Measurements from ENCODE around the gene EXOC2. TPM values are rescaled to one million over a fixed set of nuclear protein-coding genes. Genes with fewer than 3 reads are reported as not detected.

Gene EXOC2
- total RNA-seq, 1 experiment from 2014 or later: 17.6 TPM

DNA sequence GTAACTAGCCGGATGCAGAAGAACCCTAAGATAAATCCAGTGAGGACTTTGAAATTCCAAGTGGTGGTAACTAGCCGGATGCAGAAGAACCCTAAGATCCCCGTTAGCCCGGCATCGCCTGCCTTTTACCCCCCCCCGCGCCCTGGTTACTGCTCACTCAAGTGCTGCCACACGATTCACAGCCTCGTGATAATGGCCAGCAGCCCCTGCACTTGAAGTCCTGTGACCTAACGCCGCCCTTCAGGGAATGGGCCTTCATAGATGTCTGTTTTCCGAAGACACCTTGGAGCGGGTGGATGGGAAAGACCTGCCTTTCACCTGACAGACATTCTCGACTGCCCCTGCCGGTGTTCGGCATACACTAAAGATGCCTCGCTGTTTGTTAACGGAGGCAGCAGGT is 163.9 kb downstream of the EXOC2 start:
- no peak for DNase-seq
- no peak overlapping the region for H3K4me2 ChIP-seq (ENCODE audit: low read depth, low read length, poor library complexity, severe bottlenecking)
- H3K4me3 ChIP-seq (ENCODE audit: low read length): no peak overlapping the region
- H3K9me2 ChIP-seq (replicated peaks; ENCODE audit: insufficient read depth, low read length): no peaks in the 10 kb centered on the region
- H3K79me2 ChIP-seq (ENCODE audit: low read length): no peaks in the 10 kb centered on the region
- H3K9ac ChIP-seq (ENCODE audit: low read length): no peak overlapping the region
- H2AFZ ChIP-seq (ENCODE audit: low read length): no peak overlapping the region
- H3K27me3 ChIP-seq (ENCODE audit: low read length): no peaks in the 10 kb centered on the region
- no peak overlapping the region for H3K27ac ChIP-seq (ENCODE audit: low read length)
- no peaks in the 10 kb centered on the region for H3K4me1 ChIP-seq (ENCODE audit: low read length)
- H3K36me3 ChIP-seq (ENCODE audit: insufficient read depth, low read length): no peaks in the 10 kb centered on the region
- no peaks in the 10 kb centered on the region for H4K20me1 ChIP-seq (ENCODE audit: insufficient read depth, low read depth, low read length)
- no peaks in the 10 kb centered on the region for H3K9me3 ChIP-seq (ENCODE audit: low read length)

DNA sequence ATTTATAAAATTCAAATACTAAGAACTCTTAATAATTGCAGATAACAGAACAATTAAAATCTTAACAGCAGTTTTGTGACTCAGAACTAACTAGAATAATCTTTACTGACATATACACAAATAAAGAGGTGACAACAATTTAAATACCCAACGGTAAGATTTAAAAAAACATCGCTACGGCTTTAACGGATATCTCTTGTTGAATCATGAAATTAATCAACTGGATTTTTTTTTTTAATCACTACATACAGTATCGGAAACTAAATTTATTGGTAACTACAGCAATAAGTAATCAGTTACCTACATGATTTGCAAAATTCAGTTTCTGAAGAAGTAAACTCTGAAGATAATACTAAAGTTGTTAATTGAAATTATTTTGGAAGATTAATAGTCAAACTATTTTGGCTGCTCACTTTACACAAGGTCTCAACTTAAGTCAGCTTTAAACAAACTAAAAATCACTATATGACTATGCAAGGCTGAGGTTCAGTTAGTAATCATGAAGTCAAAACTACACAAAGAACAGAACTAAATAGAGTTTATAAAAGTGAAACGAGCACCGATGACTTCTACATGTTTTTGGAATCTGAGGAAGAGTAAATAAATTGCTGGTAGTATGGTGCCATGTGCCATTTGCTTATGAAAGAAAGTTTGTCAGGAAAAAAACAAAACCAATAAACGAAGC is 164.8 kb downstream of the EXOC2 start:
- H3K4me1 ChIP-seq (ENCODE audit: low read length): no peaks in the 10 kb centered on the region
- no peak overlapping the region for H3K4me2 ChIP-seq (ENCODE audit: low read depth, low read length, poor library complexity, severe bottlenecking)
- no peak overlapping the region for H3K4me3 ChIP-seq (ENCODE audit: low read length)
- no peaks in the 10 kb centered on the region for H3K9me3 ChIP-seq (ENCODE audit: low read length)
- no peaks in the 10 kb centered on the region for H3K36me3 ChIP-seq (ENCODE audit: insufficient read depth, low read length)
- H3K9ac ChIP-seq (ENCODE audit: low read length): no peak overlapping the region
- DNase-seq: no peak
- H3K79me2 ChIP-seq (ENCODE audit: low read length): no peaks in the 10 kb centered on the region
- H4K20me1 ChIP-seq (ENCODE audit: insufficient read depth, low read depth, low read length): no peaks in the 10 kb centered on the region
- H3K27ac ChIP-seq (ENCODE audit: low read length): no peak overlapping the region
- H3K9me2 ChIP-seq (replicated peaks; ENCODE audit: insufficient read depth, low read length): no peaks in the 10 kb centered on the region
- no peaks in the 10 kb centered on the region for H3K27me3 ChIP-seq (ENCODE audit: low read length)
- no peak overlapping the region for H2AFZ ChIP-seq (ENCODE audit: low read length)

DNA sequence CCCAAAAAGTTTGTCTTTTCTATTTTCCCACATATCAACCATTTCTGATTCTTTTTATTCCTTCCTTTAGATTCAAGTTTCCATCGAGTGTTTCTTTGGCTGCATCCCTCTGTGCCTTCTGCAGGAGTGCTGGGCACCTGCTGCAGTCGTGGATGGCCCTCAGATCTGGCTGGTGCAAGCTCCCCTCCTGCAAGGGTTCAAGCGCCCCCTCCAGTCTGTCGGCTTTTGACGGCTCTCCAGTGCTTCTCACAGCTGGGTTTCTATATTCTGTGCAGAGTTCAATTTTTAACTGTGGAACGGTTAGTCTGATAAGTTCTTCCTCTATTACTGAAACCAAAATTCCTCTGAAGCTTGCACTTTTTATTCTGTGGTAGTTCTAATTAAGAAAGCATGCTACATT is 168.1 kb downstream of the EXOC2 start:
- H3K9me2 ChIP-seq (replicated peaks; ENCODE audit: insufficient read depth, low read length): no peaks in the 10 kb centered on the region
- no peak overlapping the region for H3K4me2 ChIP-seq (ENCODE audit: low read depth, low read length, poor library complexity, severe bottlenecking)
- no peak overlapping the region for H3K27ac ChIP-seq (ENCODE audit: low read length)
- no peaks in the 10 kb centered on the region for H4K20me1 ChIP-seq (ENCODE audit: insufficient read depth, low read depth, low read length)
- H3K4me1 ChIP-seq (ENCODE audit: low read length): no peaks in the 10 kb centered on the region
- no peak overlapping the region for H3K9ac ChIP-seq (ENCODE audit: low read length)
- H3K27me3 ChIP-seq (ENCODE audit: low read length): no peaks in the 10 kb centered on the region
- H3K4me3 ChIP-seq (ENCODE audit: low read length): no peak overlapping the region
- H3K9me3 ChIP-seq (ENCODE audit: low read length): peaks cover 4% of the 10 kb centered on the region; the same call in 1 of the 2 replicates
- H2AFZ ChIP-seq (ENCODE audit: low read length): no peak overlapping the region
- no peaks in the 10 kb centered on the region for H3K79me2 ChIP-seq (ENCODE audit: low read length)
- no peaks in the 10 kb centered on the region; the same call in 1 of the 2 replicates for H3K36me3 ChIP-seq (ENCODE audit: insufficient read depth, low read length)
- DNase-seq: no peak

DNA sequence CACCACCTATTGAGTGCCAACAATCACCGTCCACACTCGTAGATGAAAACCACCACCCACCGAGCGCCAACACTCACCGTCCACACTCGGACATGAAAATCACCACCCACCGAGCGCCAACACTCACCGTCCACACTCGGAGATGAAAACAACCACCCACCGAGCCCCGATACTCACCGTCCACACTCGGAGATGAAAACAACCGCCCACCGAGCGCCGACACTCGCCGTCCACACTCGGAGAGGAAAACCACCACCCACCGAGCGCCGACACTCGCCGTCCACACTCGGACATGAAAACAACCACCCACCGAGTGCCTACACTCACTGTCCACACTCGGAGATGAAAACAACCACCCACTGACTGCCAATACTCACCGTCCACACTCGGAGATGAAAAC is 172.1 kb downstream of the EXOC2 start:
- Histone ChIP-seq H4K20me1 (ENCODE audit: insufficient read depth, low read depth, low read length) (no peaks in the 10 kb centered on the region), H3K9me2 (replicated peaks; ENCODE audit: insufficient read depth, low read length) (no peaks in the 10 kb centered on the region), H3K36me3 (ENCODE audit: insufficient read depth, low read length) (no peaks in the 10 kb centered on the region; the same call in 1 of the 2 replicates), H3K27ac (ENCODE audit: low read length) (no peak overlapping the region), H2AFZ (ENCODE audit: low read length) (no peak overlapping the region), H3K27me3 (ENCODE audit: low read length) (no peaks in the 10 kb centered on the region), H3K4me2 (ENCODE audit: low read depth, low read length, poor library complexity, severe bottlenecking) (no peak overlapping the region), H3K4me1 (ENCODE audit: low read length) (no peaks in the 10 kb centered on the region), H3K79me2 (ENCODE audit: low read length) (no peaks in the 10 kb centered on the region), H3K9ac (ENCODE audit: low read length) (no peak overlapping the region), H3K9me3 (ENCODE audit: low read length) (peaks cover 4% of the 10 kb centered on the region; the same call in 1 of the 2 replicates), H3K4me3 (ENCODE audit: low read length) (no peak overlapping the region)
- no peak for DNase-seq

DNA sequence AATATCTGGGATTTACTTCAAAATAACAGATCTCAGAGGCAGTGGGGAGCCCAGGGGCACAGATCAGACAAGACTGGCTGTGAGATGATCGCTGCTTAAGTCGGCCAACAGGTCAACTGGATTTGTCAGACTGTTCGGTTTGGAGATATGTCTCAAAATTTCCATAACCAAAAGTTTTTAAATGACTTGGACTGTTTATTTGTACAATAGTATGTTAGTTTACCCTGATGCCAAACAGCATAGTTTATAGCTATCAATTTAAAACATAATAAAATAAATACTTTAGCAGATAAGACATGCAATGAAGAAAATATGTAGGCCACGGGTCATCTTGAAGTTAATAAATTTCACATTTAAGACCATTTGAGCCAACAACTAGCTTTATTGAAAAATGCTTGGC is 174.7 kb downstream of the EXOC2 start:
- Histone ChIP-seq H2AFZ (ENCODE audit: low read length) (no peak overlapping the region), H3K4me2 (ENCODE audit: low read depth, low read length, poor library complexity, severe bottlenecking) (no peak overlapping the region), H3K27me3 (ENCODE audit: low read length) (no peaks in the 10 kb centered on the region), H3K27ac (ENCODE audit: low read length) (no peak overlapping the region), H3K4me1 (ENCODE audit: low read length) (no peaks in the 10 kb centered on the region), H3K9ac (ENCODE audit: low read length) (no peak overlapping the region), H3K79me2 (ENCODE audit: low read length) (no peaks in the 10 kb centered on the region), H3K9me3 (ENCODE audit: low read length) (peaks cover 4% of the 10 kb centered on the region; the same call in 1 of the 2 replicates), H3K36me3 (ENCODE audit: insufficient read depth, low read length) (no peaks in the 10 kb centered on the region; the same call in 1 of the 2 replicates), H4K20me1 (ENCODE audit: insufficient read depth, low read depth, low read length) (no peaks in the 10 kb centered on the region), H3K9me2 (replicated peaks; ENCODE audit: insufficient read depth, low read length) (no peaks in the 10 kb centered on the region), H3K4me3 (ENCODE audit: low read length) (no peak overlapping the region)
- no peak for DNase-seq

DNA sequence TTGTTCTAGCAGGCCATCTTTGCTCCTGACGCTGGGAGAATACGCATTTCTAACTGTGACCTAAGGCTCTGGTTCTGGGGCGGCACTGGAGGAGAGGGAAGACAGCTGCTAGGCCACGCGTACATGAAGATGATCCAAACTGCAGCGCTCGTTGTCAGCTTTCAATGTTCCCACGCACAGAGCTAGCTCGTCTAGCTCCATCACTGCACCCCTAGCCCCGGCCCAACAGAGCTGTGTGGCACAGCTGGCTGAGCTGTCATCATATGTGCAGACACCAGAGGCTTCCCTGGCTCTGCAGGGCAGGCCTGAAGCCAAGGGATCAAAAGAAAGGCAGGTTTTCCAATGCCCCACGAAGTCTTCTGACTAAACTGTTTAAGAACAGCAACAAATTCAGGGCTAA is 176.7 kb downstream of the EXOC2 start:
- DNase-seq: no peak
- Histone ChIP-seq H3K79me2 (ENCODE audit: low read length) (no peaks in the 10 kb centered on the region), H3K27ac (ENCODE audit: low read length) (no peak overlapping the region), H3K36me3 (ENCODE audit: insufficient read depth, low read length) (no peaks in the 10 kb centered on the region; the same call in 1 of the 2 replicates), H3K4me1 (ENCODE audit: low read length) (no peaks in the 10 kb centered on the region), H3K9me2 (replicated peaks; ENCODE audit: insufficient read depth, low read length) (no peaks in the 10 kb centered on the region), H3K27me3 (ENCODE audit: low read length) (no peaks in the 10 kb centered on the region), H3K4me2 (ENCODE audit: low read depth, low read length, poor library complexity, severe bottlenecking) (no peak overlapping the region), H3K9ac (ENCODE audit: low read length) (no peak overlapping the region), H3K4me3 (ENCODE audit: low read length) (no peak overlapping the region), H4K20me1 (ENCODE audit: insufficient read depth, low read depth, low read length) (no peaks in the 10 kb centered on the region), H3K9me3 (ENCODE audit: low read length) (peaks cover 4% of the 10 kb centered on the region; the same call in 1 of the 2 replicates), H2AFZ (ENCODE audit: low read length) (no peak overlapping the region)

DNA sequence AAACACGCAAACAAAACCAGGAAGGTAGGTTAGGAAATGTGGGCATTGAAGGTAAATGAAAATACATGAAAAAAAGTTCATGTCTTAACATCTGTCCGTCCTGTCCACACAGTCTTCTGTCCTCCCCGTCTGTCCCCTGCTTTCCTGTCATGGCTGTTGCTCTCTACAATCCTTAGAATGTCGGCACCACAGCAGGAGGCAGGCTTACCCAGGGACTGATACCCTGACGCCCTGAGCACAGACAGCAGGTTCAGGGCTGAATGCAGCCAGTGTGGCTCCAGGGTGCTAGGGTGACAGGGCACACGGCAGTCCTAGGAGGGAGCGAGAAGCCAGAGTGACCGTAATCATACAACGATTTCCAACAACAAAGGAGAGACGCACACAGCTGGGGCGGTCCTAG is 177.7 kb downstream of the EXOC2 start:
- Histone ChIP-seq H3K4me3 (ENCODE audit: low read length) (no peak overlapping the region), H4K20me1 (ENCODE audit: insufficient read depth, low read depth, low read length) (no peaks in the 10 kb centered on the region), H3K27me3 (ENCODE audit: low read length) (no peaks in the 10 kb centered on the region), H3K36me3 (ENCODE audit: insufficient read depth, low read length) (no peaks in the 10 kb centered on the region), H2AFZ (ENCODE audit: low read length) (no peak overlapping the region), H3K9ac (ENCODE audit: low read length) (no peak overlapping the region), H3K27ac (ENCODE audit: low read length) (no peak overlapping the region), H3K9me3 (ENCODE audit: low read length) (no peaks in the 10 kb centered on the region), H3K4me2 (ENCODE audit: low read depth, low read length, poor library complexity, severe bottlenecking) (no peak overlapping the region), H3K9me2 (replicated peaks; ENCODE audit: insufficient read depth, low read length) (no peaks in the 10 kb centered on the region), H3K4me1 (ENCODE audit: low read length) (no peaks in the 10 kb centered on the region), H3K79me2 (ENCODE audit: low read length) (no peaks in the 10 kb centered on the region)
- no peak for DNase-seq

DNA sequence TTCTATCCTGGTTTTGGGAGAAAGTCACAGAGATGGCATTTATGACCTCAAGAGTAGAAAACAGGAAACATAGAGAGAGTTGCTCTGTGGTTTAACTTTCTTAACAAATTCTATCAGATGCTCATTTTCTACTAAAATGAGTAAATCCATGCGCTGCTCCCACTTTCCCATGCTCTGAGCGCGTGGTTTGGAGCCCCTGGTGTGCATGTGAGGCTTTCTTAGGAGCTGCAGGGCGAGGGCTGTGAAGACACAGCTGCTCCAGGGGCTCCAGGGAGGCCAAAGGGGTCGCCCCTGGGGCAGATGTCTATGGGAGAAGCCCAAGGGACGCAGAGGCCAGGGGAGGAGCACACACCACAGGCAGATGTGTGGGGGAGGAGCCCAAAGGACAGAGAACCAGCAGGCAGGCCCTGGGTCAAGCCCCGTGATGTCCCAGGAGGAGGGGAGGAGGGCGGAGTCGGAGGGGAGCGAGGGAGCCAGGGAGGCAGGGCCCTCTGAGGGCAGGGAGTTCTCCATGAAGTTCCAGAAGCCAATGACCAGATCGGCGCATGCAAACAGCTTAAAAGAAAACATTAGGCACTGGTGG is 178.5 kb downstream of the EXOC2 start:
- Histone ChIP-seq H3K4me3 (ENCODE audit: low read length) (no peak overlapping the region), H3K36me3 (ENCODE audit: insufficient read depth, low read length) (no peaks in the 10 kb centered on the region), H3K79me2 (ENCODE audit: low read length) (no peaks in the 10 kb centered on the region), H3K27ac (ENCODE audit: low read length) (no peak overlapping the region), H3K4me2 (ENCODE audit: low read depth, low read length, poor library complexity, severe bottlenecking) (no peak overlapping the region), H4K20me1 (ENCODE audit: insufficient read depth, low read depth, low read length) (no peaks in the 10 kb centered on the region), H3K27me3 (ENCODE audit: low read length) (no peaks in the 10 kb centered on the region), H3K9ac (ENCODE audit: low read length) (no peak overlapping the region), H2AFZ (ENCODE audit: low read length) (no peak overlapping the region), H3K9me2 (replicated peaks; ENCODE audit: insufficient read depth, low read length) (no peaks in the 10 kb centered on the region), H3K4me1 (ENCODE audit: low read length) (no peaks in the 10 kb centered on the region), H3K9me3 (ENCODE audit: low read length) (no peaks in the 10 kb centered on the region)
- no peak for DNase-seq
